Neuronal stem cell (in vitro differentiated cells): ENCODE measurements around the gene RALY.

Source experiments
- DNase-seq: peaks from one replicate; pipeline ENCODE4 v3.0.0-alpha.2; 2013; ENCODE audit warnings: low spot score
- H2AFZ ChIP-seq: one replicate; pipeline ENCODE4 v1.6.1; 2013; ENCODE audit warnings: mild to moderate bottlenecking, low read length, inconsistent platforms
- H2AK5ac ChIP-seq: 2 replicates; pipeline ENCODE4 v1.6.1; 2013; ENCODE audit warnings: low read depth, mild to moderate bottlenecking, inconsistent platforms, low read length, moderate library complexity, mixed read lengths
- H2BK120ac ChIP-seq: 2 replicates; pipeline ENCODE4 v1.6.1; 2013; ENCODE audit warnings: low read depth, mild to moderate bottlenecking, inconsistent platforms, low read length, moderate library complexity, mixed read lengths
- H2BK12ac ChIP-seq: one replicate; pipeline ENCODE4 v1.6.1; 2013; ENCODE audit warnings: low read length, inconsistent platforms
- H2BK15ac ChIP-seq: 2 replicates; pipeline ENCODE4 v1.6.1; 2013; ENCODE audit warnings: mild to moderate bottlenecking, low read length, inconsistent platforms, mixed read lengths
- H2BK5ac ChIP-seq: one replicate; pipeline ENCODE4 v1.6.1; 2013; ENCODE audit warnings: inconsistent platforms, mild to moderate bottlenecking, low read length, moderate library complexity
- H3K14ac ChIP-seq: one replicate; pipeline ENCODE4 v1.6.1; 2013; ENCODE audit warnings: low read length, inconsistent platforms
- H3K18ac ChIP-seq: 2 replicates; pipeline ENCODE4 v1.6.1; 2013; ENCODE audit warnings: low read length, inconsistent platforms
- H3K23ac ChIP-seq: 2 replicates; pipeline ENCODE4 v1.6.1; 2013; ENCODE audit warnings: low read depth, mild to moderate bottlenecking, mixed read lengths, low read length, inconsistent platforms; ENCODE audit not compliant: poor library complexity
- H3K27ac ChIP-seq: replicated peaks from 3 replicates; pipeline ENCODE4 v1.5.1; 2013; ENCODE audit warnings: low read length, inconsistent platforms
- H3K27me3 ChIP-seq, 3 experiments: 2 replicates each; pipeline ENCODE4 v1.6.1; 2013; ENCODE audit warnings: low read length in 3 of 3, mild to moderate bottlenecking in 2 of 3, inconsistent platforms in 1 of 3, low read depth in 1 of 3, mixed read lengths in 1 of 3, moderate library complexity in 1 of 3; ENCODE audit not compliant: control insufficient read depth in 3 of 3, insufficient read depth in 3 of 3
- H3K36me3 ChIP-seq, 2 donors: replicated peaks in 1 of 2; 2 replicates each; pipeline ENCODE4 v1.6.1; 2013; ENCODE audit warnings: low read length in 2 of 2; ENCODE audit not compliant: control insufficient read depth in 2 of 2, insufficient read depth in 2 of 2
- H3K4ac ChIP-seq: 2 replicates; pipeline ENCODE4 v1.6.1; 2013; ENCODE audit warnings: inconsistent platforms, mild to moderate bottlenecking, low read length, moderate library complexity
- H3K4me1 ChIP-seq, 2 donors: 1 replicate in 1 of 2; 2 replicates in 1 of 2; pipeline ENCODE4 v1.6.1; 2013; ENCODE audit warnings: low read length in 2 of 2, low read depth in 1 of 2; ENCODE audit not compliant: control insufficient read depth in 2 of 2, insufficient read depth in 1 of 2
- H3K4me2 ChIP-seq: one replicate; pipeline ENCODE4 v1.6.1; 2013; ENCODE audit warnings: mild to moderate bottlenecking, low read length, inconsistent platforms; ENCODE audit not compliant: insufficient read depth, poor library complexity, severe bottlenecking
- H3K4me3 ChIP-seq, 2 donors: 2 replicates each; pipeline ENCODE4 v1.5.1; 2013; ENCODE audit warnings: low read length in 2 of 2, mild to moderate bottlenecking in 2 of 2, inconsistent platforms in 1 of 2, moderate library complexity in 1 of 2
- H3K79me1 ChIP-seq: one replicate; pipeline ENCODE4 v1.6.1; 2013; ENCODE audit warnings: low read depth, mild to moderate bottlenecking, inconsistent platforms, low read length, moderate library complexity
- H3K9ac ChIP-seq: one replicate; pipeline ENCODE4 v1.6.1; 2013; ENCODE audit warnings: mild to moderate bottlenecking, low read depth, low read length, inconsistent platforms; ENCODE audit not compliant: poor library complexity
- H3K9me3 ChIP-seq, 2 donors: replicated peaks in 1 of 2; 2 replicates each; pipeline versions ENCODE3 to v1.6.1; 2013; ENCODE audit warnings: low read length in 2 of 2, mild to moderate bottlenecking in 2 of 2, inconsistent platforms in 1 of 2, low read depth in 1 of 2, mixed read lengths in 1 of 2, moderate library complexity in 1 of 2; ENCODE audit not compliant: control insufficient read depth in 2 of 2, insufficient read depth in 1 of 2
- H4K8ac ChIP-seq: one replicate; pipeline ENCODE4 v1.6.1; 2013; ENCODE audit warnings: low read depth, mild to moderate bottlenecking, inconsistent platforms, low read length, moderate library complexity
- H4K91ac ChIP-seq: one replicate; pipeline ENCODE4 v1.6.1; 2013; ENCODE audit warnings: low read length, low read depth, mild to moderate bottlenecking, inconsistent platforms; ENCODE audit not compliant: poor library complexity
- WGBS, 2 donors: extraction: QIAGEN DNeasy Blood & Tissue Kit; methylation state at CpG; one replicate each; pipeline ENCODE4 v1.1.7; 2013; ENCODE audit warnings: missing lambda C conversion rate in 2 of 2, mixed read lengths in 1 of 2; ENCODE audit not compliant: insufficient read length in 2 of 2, insufficient replicate concordance in 1 of 2; ENCODE audit errors: extremely low coverage in 2 of 2; 5-methylcytosine and 5-hydroxymethylcytosine counted together

The RALY gene

DNA sequence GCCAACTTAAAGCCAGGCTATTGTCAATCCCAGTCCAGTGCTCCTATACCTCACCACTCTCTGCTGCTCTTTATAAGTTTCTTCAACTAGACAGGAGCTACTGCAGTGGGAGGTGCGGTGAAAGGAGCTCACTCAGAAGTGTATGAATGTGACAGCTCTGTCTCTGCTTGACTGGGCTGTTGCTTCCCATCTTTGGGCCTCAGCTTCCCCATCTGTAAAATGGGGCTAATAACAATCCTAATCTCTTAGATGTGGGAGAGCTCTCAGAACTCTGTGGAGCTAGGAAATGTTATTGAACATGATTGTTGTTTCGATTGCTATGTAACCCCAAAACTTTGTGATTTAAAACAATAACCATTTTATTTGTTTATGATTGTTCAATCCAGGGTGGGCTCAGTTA lies 8.4 kb upstream of the RALY start:
- no peak for DNase-seq
- H2AK5ac ChIP-seq = no peak overlapping the region
- no peak overlapping the region for H3K27ac ChIP-seq
- H2BK12ac ChIP-seq = no peak overlapping the region
- no peak overlapping the region for H3K4me2 ChIP-seq
- no peak overlapping the region for H3K18ac ChIP-seq
- H2BK120ac ChIP-seq = no peak overlapping the region
- H3K27me3 ChIP-seq = peaks cover 0 to 2% (median 0%) of the 10 kb centered on the region in 3 experiments
- H3K14ac ChIP-seq = no peak overlapping the region
- no peak overlapping the region for H2BK15ac ChIP-seq
- no peaks in the 10 kb centered on the region for H3K9me3 ChIP-seq
- no peak overlapping the region for H2BK5ac ChIP-seq
- no peak overlapping the region for H3K4me3 ChIP-seq
- no peaks in the 10 kb centered on the region for H3K4me1 ChIP-seq
- WGBS, 2 donors = no CpG with 5 or more reads among the region's 2 CpGs
- no peak overlapping the region for H3K23ac ChIP-seq
- H3K4ac ChIP-seq = no peak overlapping the region
- H2AFZ ChIP-seq = no peak overlapping the region
- H3K79me1 ChIP-seq = no peaks in the 10 kb centered on the region
- no peaks in the 10 kb centered on the region for H3K36me3 ChIP-seq
- no peak overlapping the region for H3K9ac ChIP-seq
- H4K91ac ChIP-seq = no peak overlapping the region
- H4K8ac ChIP-seq = no peak overlapping the region

GRCh38 chr20:33985830-33986229 lies 7.9 kb upstream of the RALY start:
- H3K27me3 ChIP-seq = no peaks in the 10 kb centered on the region
- no peak overlapping the region for H3K14ac ChIP-seq
- no peak overlapping the region for H3K4me3 ChIP-seq
- no peak overlapping the region for H2BK12ac ChIP-seq
- H3K79me1 ChIP-seq = no peaks in the 10 kb centered on the region
- H3K23ac ChIP-seq = no peak overlapping the region
- H2BK15ac ChIP-seq = no peak overlapping the region
- H4K8ac ChIP-seq = no peak overlapping the region
- no peak overlapping the region for H3K18ac ChIP-seq
- no peak overlapping the region for H4K91ac ChIP-seq
- no peak overlapping the region for H2BK5ac ChIP-seq
- no peak overlapping the region for H3K4me2 ChIP-seq
- WGBS, 2 donors = no CpG with 5 or more reads among the region's 2 CpGs
- DNase-seq = no peak
- no peaks in the 10 kb centered on the region for H3K4me1 ChIP-seq
- H3K9ac ChIP-seq = no peak overlapping the region
- H2AFZ ChIP-seq = no peak overlapping the region
- H2BK120ac ChIP-seq = no peak overlapping the region
- no peaks in the 10 kb centered on the region for H3K36me3 ChIP-seq
- H3K4ac ChIP-seq = no peak overlapping the region
- H3K9me3 ChIP-seq = no peaks in the 10 kb centered on the region
- no peak overlapping the region for H2AK5ac ChIP-seq
- H3K27ac ChIP-seq = no peak overlapping the region

DNA sequence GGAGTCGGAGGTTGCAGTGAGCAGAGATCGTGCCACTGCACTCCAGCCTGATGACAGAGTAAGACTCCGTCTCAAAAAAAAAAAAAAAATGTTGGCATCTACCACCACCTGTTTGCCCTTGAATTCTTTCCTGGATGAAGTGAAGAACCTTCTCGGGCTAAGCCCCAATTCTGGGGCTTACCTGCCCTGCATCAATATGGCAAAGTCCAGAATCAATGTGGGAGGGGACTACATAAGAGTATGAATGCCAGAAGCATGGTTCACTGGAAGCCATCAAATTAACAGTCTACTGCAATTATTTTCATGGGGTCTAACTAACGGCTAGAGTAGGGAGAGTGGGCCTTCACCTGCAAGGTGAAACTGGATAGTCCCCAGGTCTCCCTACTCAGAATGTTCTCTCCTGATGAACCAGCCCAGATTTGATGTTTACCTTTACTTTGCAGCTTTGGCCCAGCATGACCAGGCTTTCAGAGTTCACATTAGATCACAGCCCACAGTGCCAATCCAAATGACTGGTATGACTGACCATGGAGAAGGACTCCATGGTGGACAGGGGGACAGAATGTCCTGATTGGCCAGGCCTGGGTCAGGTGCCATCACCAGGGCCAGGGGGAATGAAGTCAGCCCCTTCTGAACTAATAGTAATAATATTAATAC lies 7.0 kb upstream of the RALY start:
- Histone ChIP-seq H3K4me3 (no peak overlapping the region), H3K27ac (no peak overlapping the region)

DNA sequence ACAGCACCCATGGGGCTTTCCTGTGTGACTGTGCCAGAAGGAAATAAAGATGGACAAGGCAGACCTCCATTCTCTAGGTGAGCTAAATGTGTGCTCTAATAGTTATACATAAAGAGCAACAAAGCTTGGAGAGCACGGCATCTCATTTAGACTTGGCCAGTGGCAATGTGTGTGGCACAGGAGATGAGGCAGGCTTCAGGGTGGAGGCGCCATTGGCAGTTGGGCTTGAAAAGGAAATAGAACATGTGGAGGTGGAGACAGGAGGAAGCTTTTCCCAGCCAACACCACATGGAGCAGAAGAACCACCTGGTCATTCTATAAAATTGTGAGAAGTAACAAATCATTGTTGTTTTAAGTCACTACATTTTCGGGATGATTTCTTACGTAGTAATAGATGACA lies 3.6 kb upstream of the RALY start:
- Histone ChIP-seq H2BK12ac (no peak overlapping the region), H3K36me3 (no peaks in the 10 kb centered on the region), H3K23ac (no peak overlapping the region), H3K4me1 (peaks cover under 1 to 10% of the 10 kb centered on the region in 2 donors), H3K9ac (no peak overlapping the region), H3K9me3 (no peaks in the 10 kb centered on the region), H3K27ac (no peak overlapping the region), H2BK15ac (no peak overlapping the region), H4K91ac (no peak overlapping the region), H3K4ac (no peak overlapping the region), H2AK5ac (no peak overlapping the region), H3K14ac (no peak overlapping the region), H2BK5ac (no peak overlapping the region), H3K18ac (no peak overlapping the region), H3K4me3 (no peak overlapping the region), H4K8ac (no peak overlapping the region), H2BK120ac (no peak overlapping the region), H3K4me2 (no peak overlapping the region), H3K27me3 (no peaks in the 10 kb centered on the region), H2AFZ (no peak overlapping the region), H3K79me1 (no peaks in the 10 kb centered on the region)
- no peak for DNase-seq
- WGBS, 2 donors = no CpG with 5 or more reads among the region's 4 CpGs

More for the DNA sequence above, 7.0 kb upstream of the RALY start:
- Histone ChIP-seq H4K91ac (no peak overlapping the region), H3K4ac (no peak overlapping the region), H2BK5ac (no peak overlapping the region), H4K8ac (no peak overlapping the region), H3K9me3 (no peaks in the 10 kb centered on the region), H2AFZ (no peak overlapping the region), H2BK12ac (no peak overlapping the region), H3K4me1 (peaks cover 0 to under 1% of the 10 kb centered on the region in 2 donors), H3K14ac (no peak overlapping the region), H2AK5ac (no peak overlapping the region), H3K4me2 (no peak overlapping the region), H2BK120ac (no peak overlapping the region), H3K18ac (no peak overlapping the region), H3K23ac (no peak overlapping the region), H3K79me1 (no peaks in the 10 kb centered on the region), H3K36me3 (no peaks in the 10 kb centered on the region), H2BK15ac (no peak overlapping the region), H3K9ac (no peak overlapping the region), H3K27me3 (no peaks in the 10 kb centered on the region)
- WGBS, 2 donors = no CpG with 5 or more reads among the region's 5 CpGs
- DNase-seq = no peak
